HCT116 (cell line): ENCODE results near the gene CUL9. TPM values are rescaled to one million over a fixed set of nuclear protein-coding genes. Genes with fewer than 3 reads are reported as not detected.

Experiments used
- ATAC-seq: fragments of 200-7000 bp; cut with Tn5 transposase; 2 replicates; pipeline ENCODE4 v1.9.1; 2020; ENCODE audit warnings: mild to moderate bottlenecking, moderate library complexity
- BruUV-seq: library from RNA; stranded (reverse); fragments of 400-500 nt; replicated peaks from 2 replicates; lab custom pipeline; 2021; lab: Mats Ljungman, UMichigan
- CTCF ChIA-PET: fragments of 300-600 bp; sonication (Branson Sonifier 250); formaldehyde crosslinking; loops from one replicate; lab custom pipeline; 2021; ENCODE audit warnings: antibody characterized with exemption; lab: Charles Lee
- POLR2A ChIA-PET: fragments of 300-600, 350-600 bp; sonication (Branson Sonifier 250); formaldehyde crosslinking; loops from one replicate; lab custom pipeline; 2021; ENCODE audit warnings: antibody characterized with exemption; lab: Charles Lee
- RAD21 ChIA-PET, 2 experiments: fragments of 300-600 bp; sonication (Branson Sonifier 250); formaldehyde crosslinking; loops; one replicate each; lab custom pipeline; 2023; ENCODE audit warnings: low total read pairs in 2 of 2; ENCODE audit not compliant: uncharacterized antibody in 2 of 2, unreplicated experiment in 2 of 2, low non-redundant PET in 1 of 2; lab: Charles Lee
- DNase-seq: peaks from one replicate; pipeline ENCODE4 v3.0.0-alpha.2; 2010; ENCODE audit warnings: low read depth, low spot score
- H2AFZ ChIP-seq: fragments of 200-600 bp; shearing (Covaris generic), sonication (generic); 2 replicates; pipeline ENCODE4 v1.6.1; 2017; ENCODE audit warnings: low read depth, mixed run types, mixed read lengths, antibody characterized with exemption, low read length; ENCODE audit not compliant: poor library complexity, severe bottlenecking
- H3K27ac ChIP-seq: 2 replicates; pipeline ENCODE4 v1.5.1; 2012; ENCODE audit warnings: low read depth, low read length
- H3K27me3 ChIP-seq: fragments of 200-600 bp; sonication (generic); 2 replicates; pipeline ENCODE4 v1.6.1; 2016; ENCODE audit warnings: mixed run types, low read length, mixed read lengths; ENCODE audit not compliant: insufficient read depth
- H3K36me3 ChIP-seq, 2 experiments: fragments of 200-500 bp in 1 of 2; fragments of 200-600 bp in 1 of 2; sonication (Bioruptor generic) in 1 of 2; sonication (generic) in 1 of 2; 2 replicates each; pipeline versions ENCODE4 v1.5.1 to v1.6.1; 2014 to 2016; ENCODE audit warnings: low read length in 2 of 2, inconsistent platforms in 1 of 2, mixed read lengths in 1 of 2, mixed run types in 1 of 2; ENCODE audit not compliant: insufficient read depth in 2 of 2, control insufficient read depth in 1 of 2
- H3K4me1 ChIP-seq, 2 experiments: fragments of 200-600 bp in 1 of 2; sonication (generic) in 1 of 2; 2 replicates each; pipeline versions ENCODE4 v1.5.1 to v1.6.1; 2012 to 2017; ENCODE audit warnings: low read length in 2 of 2, inconsistent platforms in 1 of 2, mild to moderate bottlenecking in 1 of 2, mixed read lengths in 1 of 2, mixed run types in 1 of 2, moderate library complexity in 1 of 2; ENCODE audit not compliant: insufficient read depth in 2 of 2, control insufficient read depth in 1 of 2
- H3K4me2 ChIP-seq: fragments of 200-600 bp; sonication (generic); 2 replicates; pipeline ENCODE4 v1.6.1; 2017; ENCODE audit warnings: mixed run types, low read length, mixed read lengths
- H3K4me3 ChIP-seq, 2 experiments: fragments of 200-600 bp in 1 of 2; sonication (generic) in 1 of 2; replicated peaks in 1 of 2; 2 replicates each; pipeline ENCODE4 v1.5.1; 2011 to 2016; ENCODE audit warnings: low read length in 2 of 2, control low read depth in 1 of 2, low read depth in 1 of 2, mild to moderate bottlenecking in 1 of 2, mixed read lengths in 1 of 2, mixed run types in 1 of 2
- H3K79me2 ChIP-seq: fragments of 200-600 bp; sonication (generic); 2 replicates; pipeline ENCODE4 v1.6.1; 2017; ENCODE audit warnings: mild to moderate bottlenecking, mixed run types, low read length, moderate library complexity, mixed read lengths; ENCODE audit not compliant: insufficient read depth
- H3K9ac ChIP-seq: fragments of 200-600 bp; sonication (generic); 2 replicates; pipeline ENCODE4 v1.6.1; 2016; ENCODE audit warnings: low read length, mixed read lengths
- H3K9me2 ChIP-seq: fragments of 200-600 bp; sonication (generic), shearing (Covaris generic); 2 replicates; pipeline ENCODE4 v1.6.1; 2017; ENCODE audit warnings: mixed run types, mild to moderate bottlenecking, moderate library complexity; ENCODE audit not compliant: insufficient read depth
- H3K9me3 ChIP-seq, 2 experiments: fragments of 200-500 bp in 1 of 2; fragments of 200-600 bp in 1 of 2; sonication (Bioruptor generic) in 1 of 2; sonication (generic) in 1 of 2; 2 replicates each; pipeline ENCODE4 v1.6.1; 2014 to 2017; ENCODE audit warnings: low read length in 2 of 2, mixed read lengths in 2 of 2, inconsistent platforms in 1 of 2, low read depth in 1 of 2, mild to moderate bottlenecking in 1 of 2, mixed run types in 1 of 2, moderate library complexity in 1 of 2; ENCODE audit not compliant: control insufficient read depth in 1 of 2, insufficient read depth in 1 of 2
- H4K20me1 ChIP-seq: fragments of 200-600 bp; sonication (generic), shearing (Covaris generic); 2 replicates; pipeline ENCODE4 v1.6.1; 2017; ENCODE audit warnings: mixed run types, mild to moderate bottlenecking, moderate library complexity; ENCODE audit not compliant: insufficient read depth
- CTCF ChIP-seq, 3 experiments: fragments of 200-600 bp in 1 of 3; sonication (generic) in 1 of 3; IDR thresholded peaks in 2 of 3; conservative IDR thresholded peaks in 1 of 3; 2 replicates each; pipeline ENCODE4 v1.5.1; 2012 to 2017; ENCODE audit warnings: low read depth in 2 of 3, low read length in 2 of 3, antibody characterized with exemption in 1 of 3, borderline replicate concordance in 1 of 3, control low read depth in 1 of 3, mild to moderate bottlenecking in 1 of 3, mixed read lengths in 1 of 3, mixed run types in 1 of 3, moderate library complexity in 1 of 3; ENCODE audit not compliant: insufficient read depth in 1 of 3
- EGR1 ChIP-seq: IDR thresholded peaks from 2 replicates; pipeline ENCODE4 v1.6.1; 2012; ENCODE audit warnings: low read depth
- YY1 ChIP-seq: IDR thresholded peaks from 2 replicates; pipeline ENCODE4 v1.6.1; 2011; ENCODE audit warnings: low read length, low read depth, moderate library complexity, mild to moderate bottlenecking; ENCODE audit not compliant: insufficient replicate concordance; ENCODE audit errors: extremely low read depth
- ZBTB33 ChIP-seq: IDR thresholded peaks from 2 replicates; pipeline ENCODE4 v1.6.1; 2011; ENCODE audit warnings: mild to moderate bottlenecking, low read length, moderate library complexity; ENCODE audit not compliant: insufficient replicate concordance; ENCODE audit errors: extremely low read depth
- intact Hi-C: fragments of 100-400 bp; cut with micrococcal nuclease; formaldehyde crosslinking; loops from 2 replicates; pipeline ENCODE4 v1.10.0; 2022
- total RNA-seq: library from RNA; stranded (reverse); gene quantifications from one replicate; pipeline ENCODE4 v1.2.1, GENCODE V29; 2021; ENCODE audit not compliant: unreplicated experiment
- TF ChIP-seq, protein P1 (sequence below): IDR thresholded peaks from 2 replicates; pipeline ENCODE4 v1.6.1; 2012

CUL9 gene
- total RNA-seq, 1 experiment from 2014 or later: 36.5 TPM

DNA sequence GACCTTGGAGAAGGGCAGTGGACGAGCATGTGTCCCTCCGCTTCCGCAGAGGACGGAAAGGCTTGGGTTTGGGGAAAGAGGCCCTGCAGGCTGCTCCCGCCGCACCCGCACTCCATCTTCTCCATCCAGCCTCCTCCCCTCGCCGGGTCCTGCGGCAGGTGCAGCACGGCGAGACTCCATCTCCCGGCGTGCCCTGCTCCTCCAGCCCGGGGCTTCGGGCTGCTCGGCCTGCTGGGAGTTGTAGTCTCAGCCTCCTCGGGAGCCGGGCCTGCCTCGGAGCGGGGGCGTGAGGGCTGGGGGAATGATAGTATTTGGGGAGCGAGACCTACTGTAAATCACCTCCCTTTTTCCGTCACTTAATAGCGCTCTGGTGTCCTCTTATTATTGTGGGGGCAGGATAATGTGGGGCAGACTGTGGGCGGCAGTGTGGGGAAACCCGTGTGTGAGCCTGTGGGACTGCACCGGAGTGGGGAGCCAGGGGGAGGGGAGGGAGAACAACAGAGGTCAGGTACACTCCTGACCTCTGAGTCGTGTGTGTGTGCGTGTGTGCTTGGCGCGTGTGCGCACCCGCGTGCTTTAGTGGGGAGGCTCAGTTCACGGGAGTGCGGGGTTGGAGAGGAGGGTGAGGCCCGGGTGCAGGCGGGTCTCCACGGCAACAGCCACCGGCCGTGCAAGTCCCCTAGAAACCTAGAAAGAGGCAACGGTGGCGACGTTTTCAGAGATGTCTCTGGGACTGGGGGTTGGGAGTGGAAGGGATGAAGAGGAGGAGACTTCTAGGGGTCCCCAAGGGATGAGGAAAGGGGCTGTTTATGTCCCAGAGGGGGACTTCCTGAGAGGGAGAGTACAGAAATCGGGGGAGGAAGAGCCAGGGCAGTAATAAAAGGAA lies 65.4 kb downstream of the CUL9 start:
- no TSS peak for BruUV-seq
- Histone ChIP-seq H3K4me2 (peak overlapping the region; percentile 74), H3K9me3 (no peaks in the 10 kb centered on the region), H3K9me2 (no peaks in the 10 kb centered on the region), H4K20me1 (no peaks in the 10 kb centered on the region), H3K36me3 (no peaks in the 10 kb centered on the region), H3K27me3 (peaks cover 4% of the 10 kb centered on the region; the same call in 1 of the 2 replicates), H3K9ac (no peak overlapping the region), H3K4me3 (peak overlapping the region; percentile 35 to 39), H2AFZ (peak overlapping the region; percentile 80), H3K79me2 (no peaks in the 10 kb centered on the region), H3K4me1 (peaks cover 3 to 11% of the 10 kb centered on the region in 2 experiments; a peak in 2 of 4 replicates), H3K27ac (no peak overlapping the region)
- DNase-seq (peak; percentile 24), ATAC-seq (peak; percentile 99)
- TF ChIP-seq ZBTB33 (no peak), CTCF (IDR thresholded peaks at IDR 0.05 in 2 of 3, conservative IDR thresholded peaks at IDR 0.05 in 1 of 3; ENCODE audit: borderline replicate concordance in 1 of 3, insufficient read depth in 1 of 3, low read depth in 2 of 3, low read length in 2 of 3) (no peak), EGR1 (peak; percentile 93), YY1 (peak; percentile 52)
- TF ChIP-seq, protein P1, sequence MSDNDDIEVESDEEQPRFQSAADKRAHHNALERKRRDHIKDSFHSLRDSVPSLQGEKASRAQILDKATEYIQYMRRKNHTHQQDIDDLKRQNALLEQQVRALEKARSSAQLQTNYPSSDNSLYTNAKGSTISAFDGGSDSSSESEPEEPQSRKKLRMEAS: no peak
- RAD21 ChIA-PET: no interaction called here
- POLR2A ChIA-PET: interaction anchor here (0.6 kb wide), 1 partner anchor 9 kb away, joined by 3 read pairs; no protein-coding TSS in a partner anchor
- CTCF ChIA-PET: interaction anchor here (0.7 to 1.2 kb wide), 2 partner anchors 16 to 18 kb away, joined by 3 to 7 read pairs; partner anchors contain the start of gene DNPH1
- intact Hi-C loops: no loop called here
